Measurements from ENCODE around the gene L1TD1.
"Not testable (repeated sequence)": the region's sequence is repeated elsewhere in the genome, so short reads cannot be mapped to it uniquely, and the experiment has no call there.

L1TD1 gene

DNA sequence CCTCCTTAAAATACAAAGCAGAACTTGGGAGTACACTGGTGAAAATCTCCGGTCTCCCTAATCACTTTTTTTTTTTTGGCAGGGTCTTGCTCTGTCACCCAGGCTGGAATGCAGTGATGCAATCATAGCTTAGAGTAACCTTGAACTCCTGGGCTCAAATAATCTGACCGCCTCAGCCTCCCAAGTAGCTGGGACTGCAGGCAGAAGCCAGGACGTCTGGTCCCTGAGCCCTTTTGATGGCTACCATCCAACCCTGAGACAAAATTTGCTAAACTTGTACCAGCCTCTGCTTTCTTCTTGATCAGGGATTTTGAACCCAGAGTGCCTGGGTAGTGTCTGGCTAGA, 4.1 kb downstream of the L1TD1 start:
- DNase-seq (ENCODE audit: low read depth in 2 of 3, low spot score in 2 of 3) = no peak

DNA sequence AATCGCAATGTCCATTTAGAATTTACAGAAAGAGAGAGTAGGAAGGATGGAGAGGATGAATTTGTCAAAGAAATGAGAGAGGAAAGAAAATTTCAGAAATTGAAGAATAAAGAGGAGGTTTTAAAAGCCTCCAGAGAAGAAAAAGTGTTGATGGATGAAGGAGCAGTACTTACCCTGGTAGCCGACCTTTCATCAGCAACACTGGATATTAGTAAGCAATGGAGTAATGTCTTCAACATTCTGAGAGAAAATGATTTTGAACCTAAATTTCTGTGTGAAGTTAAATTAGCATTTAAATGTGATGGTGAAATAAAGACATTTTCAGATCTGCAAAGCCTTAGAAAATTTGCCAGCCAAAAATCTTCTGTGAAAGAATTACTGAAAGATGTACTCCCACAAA, 12.5 kb downstream of the L1TD1 start:
- DNase-seq (ENCODE audit: low read depth in 2 of 3, low spot score in 2 of 3) = no peak

DNA sequence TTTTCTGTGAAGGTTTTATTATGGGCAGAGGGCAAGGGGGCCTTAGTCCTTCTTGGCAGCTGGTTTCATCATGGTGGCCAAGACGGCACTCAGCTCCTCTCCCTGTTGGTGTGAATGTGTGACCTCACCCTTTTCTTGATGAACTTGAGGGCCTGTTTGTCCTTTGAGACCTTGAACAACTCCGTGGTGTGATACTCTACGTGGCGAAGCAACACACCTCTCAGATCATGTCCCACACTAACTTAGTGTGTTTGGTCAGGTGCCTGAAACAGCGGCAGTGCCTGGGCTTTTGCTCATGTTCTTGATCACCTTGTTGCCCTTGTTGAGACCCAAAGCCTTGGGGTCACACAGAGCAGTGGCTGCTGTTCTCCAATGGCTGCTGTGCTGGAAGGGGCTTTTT, 13.4 kb downstream of the L1TD1 start:
- DNase-seq (ENCODE audit: low read depth in 2 of 3, low spot score in 2 of 3) = no peak

DNA sequence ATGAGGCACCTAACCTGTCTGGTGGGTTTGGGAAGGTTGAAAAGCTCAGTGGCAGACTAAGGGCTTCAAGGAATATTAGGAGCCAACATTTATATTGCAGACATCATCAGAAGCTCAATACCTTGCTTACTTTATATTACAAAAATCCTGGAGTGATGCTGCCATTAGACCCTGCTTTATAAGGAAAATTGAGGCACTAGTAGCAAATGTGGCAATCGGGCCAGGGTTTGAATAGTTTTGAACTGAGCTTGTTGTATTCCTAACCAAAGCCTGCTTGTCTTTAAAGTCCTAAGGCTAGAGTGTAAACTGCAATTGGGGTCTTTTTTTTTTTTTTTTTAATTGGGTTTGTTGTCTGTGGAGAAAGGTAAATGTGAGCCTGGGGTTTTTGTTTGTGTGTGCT, 14.3 kb downstream of the L1TD1 start:
- DNase-seq (ENCODE audit: low read depth in 2 of 3, low spot score in 2 of 3) = no peak

DNA sequence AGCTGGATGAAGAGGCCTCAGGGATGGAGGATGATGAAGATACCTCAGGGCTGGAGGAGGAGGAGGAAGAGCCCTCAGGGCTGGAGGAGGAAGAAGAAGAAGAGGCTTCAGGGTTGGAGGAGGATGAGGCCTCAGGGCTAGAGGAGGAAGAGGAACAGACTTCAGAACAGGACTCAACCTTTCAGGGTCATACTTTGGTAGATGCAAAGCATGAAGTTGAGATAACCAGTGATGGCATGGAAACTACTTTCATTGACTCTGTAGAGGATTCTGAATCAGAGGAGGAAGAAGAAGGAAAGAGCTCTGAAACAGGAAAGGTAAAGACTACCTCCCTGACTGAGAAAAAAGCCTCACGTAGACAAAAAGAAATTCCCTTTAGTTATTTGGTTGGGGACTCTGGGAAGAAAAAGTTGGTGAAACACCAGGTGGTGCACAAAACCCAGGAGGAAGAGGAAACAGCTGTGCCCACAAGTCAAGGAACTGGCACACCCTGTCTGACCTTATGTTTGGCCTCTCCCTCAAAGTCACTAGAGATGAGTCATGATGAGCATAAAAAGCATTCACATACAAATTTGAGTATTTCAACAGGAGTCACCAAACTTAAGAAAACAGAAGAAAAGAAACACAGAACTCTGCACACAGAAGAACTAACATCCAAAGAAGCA, 15.4 kb downstream of the L1TD1 start:
- DNase-seq (ENCODE audit: low read depth in 2 of 3, low spot score in 2 of 3) = no peak

DNA sequence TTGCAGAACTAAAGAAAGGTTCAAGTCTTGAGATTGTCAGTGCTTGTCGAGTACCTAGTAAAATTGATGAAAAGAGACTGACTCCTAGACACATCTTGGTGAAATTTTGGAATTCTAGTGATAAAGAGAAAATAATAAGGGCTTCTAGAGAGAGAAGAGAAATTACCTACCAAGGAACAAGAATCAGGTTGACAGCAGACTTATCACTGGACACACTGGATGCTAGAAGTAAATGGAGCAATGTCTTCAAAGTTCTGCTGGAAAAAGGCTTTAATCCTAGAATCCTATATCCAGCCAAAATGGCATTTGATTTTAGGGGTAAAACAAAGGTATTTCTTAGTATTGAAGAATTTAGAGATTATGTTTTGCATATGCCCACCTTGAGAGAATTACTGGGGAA, 16.3 kb downstream of the L1TD1 start:
- DNase-seq (ENCODE audit: low read depth in 2 of 3, low spot score in 2 of 3) = no peak

DNA sequence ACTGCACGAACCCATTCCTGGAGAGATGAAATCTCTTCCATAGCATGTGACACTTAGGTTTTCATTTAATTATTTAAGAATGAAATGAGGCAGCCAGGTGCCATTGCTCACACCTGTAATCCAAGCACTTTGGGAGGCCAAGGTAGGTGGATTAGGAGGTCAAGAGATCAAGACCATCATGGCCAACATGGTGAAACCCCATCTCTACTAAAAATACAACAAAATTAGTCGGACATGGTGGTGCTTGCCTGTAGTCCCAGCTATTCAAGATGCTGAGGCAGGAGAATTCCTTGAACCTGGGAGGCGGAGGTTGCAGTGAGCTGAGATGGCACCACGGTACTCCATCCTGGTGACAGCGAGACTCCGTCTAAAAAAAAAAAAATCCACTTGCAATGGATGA, 17.8 kb downstream of the L1TD1 start:
- DNase-seq (ENCODE audit: low read depth in 2 of 3, low spot score in 2 of 3) = no peak

DNA sequence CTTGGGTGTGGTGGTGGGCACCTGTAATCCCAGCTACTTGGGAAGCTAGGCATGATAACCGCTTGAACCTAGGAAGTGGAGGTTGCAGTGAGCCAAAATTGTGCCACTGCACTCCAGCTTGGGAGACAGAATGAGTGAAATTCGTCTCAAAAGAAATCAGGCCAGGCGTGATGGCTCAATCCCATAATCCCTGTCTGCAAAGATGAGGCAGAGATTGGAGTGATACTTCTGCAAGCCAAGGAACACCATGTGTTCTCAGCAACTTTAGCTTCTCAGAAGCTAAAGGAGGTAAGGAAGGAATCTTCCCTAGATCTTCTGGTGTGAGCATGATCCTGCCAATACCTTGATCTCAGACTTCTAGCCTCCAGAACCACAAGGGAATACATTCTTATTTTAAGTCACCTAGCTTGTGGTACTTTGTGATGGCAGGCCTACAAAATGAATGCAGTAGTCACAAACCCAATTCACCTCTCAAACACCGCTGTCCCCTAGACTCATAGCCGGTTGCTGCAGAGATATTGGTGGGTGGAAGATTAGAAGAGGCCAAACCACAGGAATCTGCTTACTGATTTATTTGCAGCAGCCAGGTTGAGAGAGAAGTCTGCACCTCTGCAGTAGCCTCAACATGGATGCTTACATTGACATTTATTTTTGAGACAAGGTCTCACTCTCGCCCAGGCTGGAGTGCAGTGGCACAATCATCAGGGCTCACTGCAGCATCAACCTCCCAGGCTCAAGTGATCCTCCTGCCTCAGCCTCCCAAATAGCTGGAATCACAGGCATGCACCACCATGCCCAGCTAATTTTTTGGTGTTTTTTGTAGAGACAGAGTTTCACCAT, 18.6 kb downstream of the L1TD1 start:
- DNase-seq (ENCODE audit: low read depth in 2 of 3, low spot score in 2 of 3) = no peak

DNA sequence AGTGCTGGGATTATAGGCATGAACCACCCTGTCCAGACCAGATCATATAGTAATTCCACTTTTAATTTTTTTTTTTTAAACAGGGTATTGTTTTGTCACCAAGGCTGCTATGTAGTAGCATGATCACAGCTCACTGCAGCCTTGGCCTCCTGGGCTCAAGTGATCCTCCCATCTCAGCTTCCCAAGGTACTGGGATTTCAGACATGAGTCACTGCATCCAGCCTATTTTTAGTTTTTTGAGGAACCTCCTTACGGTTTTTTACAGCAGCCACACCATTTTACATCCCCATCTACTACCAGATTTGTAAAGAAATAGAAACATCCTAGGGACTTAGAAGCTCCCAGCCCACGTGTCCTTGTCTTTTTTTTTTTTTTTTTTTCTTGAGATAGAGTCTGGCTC, 24.0 kb downstream of the L1TD1 start:
- DNase-seq (ENCODE audit: low read depth in 2 of 3, low spot score in 2 of 3) = no peak

DNA sequence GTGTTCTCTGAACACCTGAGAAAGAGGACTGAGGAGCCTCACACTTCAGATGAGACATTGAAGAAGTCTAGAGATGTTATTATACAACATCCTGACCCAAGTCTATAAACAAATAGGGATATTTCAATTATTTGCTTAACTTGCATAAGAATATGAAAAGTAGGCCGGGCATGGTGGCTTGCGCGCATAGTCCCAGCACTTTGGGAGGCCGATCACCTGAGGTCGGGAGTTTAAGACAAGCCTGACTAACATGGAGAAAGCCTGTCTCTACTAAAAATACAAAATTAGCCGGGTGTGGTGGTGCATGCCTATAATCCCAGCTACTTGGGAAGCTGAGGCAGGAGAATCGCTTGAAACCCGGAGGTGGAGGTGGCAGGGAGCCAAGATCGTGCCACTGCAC, 25.8 kb downstream of the L1TD1 start:
- not testable (repeated sequence) for DNase-seq (ENCODE audit: low read depth in 2 of 3, low spot score in 2 of 3)

DNA sequence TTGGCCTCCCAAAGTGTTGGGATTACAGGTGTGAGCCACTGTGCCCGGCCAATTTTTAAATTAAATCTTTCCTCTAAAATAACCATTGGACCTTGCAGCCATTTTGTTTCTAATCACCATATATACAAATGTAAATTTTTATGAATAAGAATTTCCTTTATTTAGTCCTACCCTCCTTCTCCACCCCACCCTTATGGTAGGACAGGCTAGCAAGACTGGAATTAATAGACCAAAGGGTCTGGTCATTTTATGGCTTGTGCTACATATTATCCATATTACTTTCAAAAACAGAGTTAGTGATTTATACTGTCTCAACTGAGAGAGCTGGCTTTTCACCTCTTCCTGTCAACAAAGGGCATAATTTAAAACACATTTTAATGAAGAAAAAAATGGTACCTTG, 26.5 kb downstream of the L1TD1 start:
- no peak for DNase-seq (ENCODE audit: low read depth in 2 of 3, low spot score in 2 of 3)

DNA sequence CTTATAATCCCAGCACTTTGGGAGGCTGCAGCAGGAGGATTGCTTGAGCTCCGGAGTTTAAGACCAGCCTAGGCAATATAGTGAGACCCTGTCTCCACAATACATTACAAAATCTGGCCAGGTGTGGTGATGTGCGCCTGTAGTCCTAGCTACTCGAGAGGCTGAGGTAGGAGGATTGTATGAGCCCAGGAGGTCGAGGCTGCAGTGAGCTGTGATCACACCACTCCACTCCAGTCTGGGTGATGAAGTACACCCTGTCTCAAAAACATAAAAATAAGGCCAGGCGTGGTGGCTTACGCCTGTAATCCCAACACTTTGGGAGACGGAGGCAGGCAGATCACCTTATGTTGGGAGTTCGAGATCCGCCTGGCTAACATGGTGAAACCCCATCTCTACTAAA, 27.7 kb downstream of the L1TD1 start:
- no peak for DNase-seq (ENCODE audit: low read depth in 2 of 3, low spot score in 2 of 3)

DNA sequence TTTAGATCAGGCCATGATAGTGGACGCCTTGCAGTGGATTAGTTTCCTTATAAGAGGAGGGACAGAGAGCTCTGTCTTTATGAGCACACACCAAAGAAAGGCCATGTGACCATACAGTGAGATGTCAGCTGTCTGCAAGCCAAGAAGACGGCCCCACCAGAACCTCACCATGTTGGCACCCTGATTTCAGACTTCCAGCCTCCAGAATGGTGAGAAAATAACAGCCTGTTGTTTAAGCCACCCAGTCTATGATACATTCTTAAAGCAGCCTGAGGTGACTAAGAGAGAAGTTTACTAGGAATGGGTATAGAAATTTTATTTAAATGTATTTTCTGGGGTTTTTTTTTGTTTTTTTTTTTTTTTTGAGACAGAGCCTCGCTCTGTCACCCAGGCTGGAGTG, 29.5 kb downstream of the L1TD1 start:
- no peak for DNase-seq (ENCODE audit: low read depth in 2 of 3, low spot score in 2 of 3)

DNA sequence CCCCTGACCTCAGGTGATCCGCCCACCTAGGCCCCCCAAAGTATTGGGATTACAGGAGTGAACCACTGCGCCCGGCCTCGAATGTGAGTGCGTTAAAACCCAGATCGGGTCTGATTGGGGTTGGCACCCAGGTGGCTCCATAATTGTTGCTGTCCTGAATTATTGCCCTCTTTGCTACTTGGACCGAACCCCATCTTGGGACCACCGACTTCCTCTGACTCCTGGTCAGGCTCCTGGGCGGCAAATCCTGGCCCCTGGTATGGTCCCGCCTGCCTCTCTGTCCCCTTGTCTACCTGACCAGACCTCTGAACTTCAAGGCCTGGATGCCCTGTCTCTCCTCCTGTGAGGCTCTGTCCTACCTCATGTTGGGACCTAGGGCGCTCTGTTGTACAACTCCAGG, 32.8 kb downstream of the L1TD1 start:
- no peak for DNase-seq (ENCODE audit: low read depth in 2 of 3, low spot score in 2 of 3)

DNA sequence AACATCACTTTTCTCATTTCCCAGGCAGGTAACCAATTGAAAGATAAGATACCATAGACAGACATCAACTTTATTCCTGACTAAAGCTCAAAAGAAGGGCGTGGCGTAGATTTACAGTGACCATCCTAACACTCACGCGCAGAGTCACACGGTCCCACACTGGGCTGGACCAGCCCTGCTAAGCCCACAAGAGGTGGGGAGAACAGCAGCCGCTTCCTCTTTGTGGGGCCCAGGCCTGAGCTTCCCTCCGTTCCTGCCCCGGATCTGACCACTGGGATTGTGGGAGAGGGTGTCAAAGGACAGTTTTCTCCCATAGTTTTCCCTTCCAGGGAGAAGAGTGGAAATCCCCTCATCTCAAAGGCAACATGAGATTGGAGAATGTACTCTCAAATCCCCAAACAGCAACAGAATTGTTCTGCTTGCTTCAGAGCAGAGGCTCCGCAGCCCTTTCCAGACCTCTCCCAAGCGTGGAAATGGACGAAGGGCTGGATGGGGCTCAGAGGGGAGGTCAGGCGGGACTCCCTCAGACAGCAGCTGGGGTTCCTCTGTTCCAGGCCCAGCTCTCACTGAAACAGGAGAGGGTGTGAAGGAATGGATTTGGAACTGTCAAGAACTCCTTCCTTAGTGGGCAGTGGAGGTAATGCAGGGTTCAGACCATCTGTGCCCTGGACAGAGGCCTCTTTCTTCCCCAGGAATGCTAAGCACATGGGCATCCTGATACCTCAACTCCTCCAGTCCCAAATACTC, 33.7 kb downstream of the L1TD1 start:
- DNase-seq (ENCODE audit: low read depth in 2 of 3, low spot score in 2 of 3) = no peak

DNA sequence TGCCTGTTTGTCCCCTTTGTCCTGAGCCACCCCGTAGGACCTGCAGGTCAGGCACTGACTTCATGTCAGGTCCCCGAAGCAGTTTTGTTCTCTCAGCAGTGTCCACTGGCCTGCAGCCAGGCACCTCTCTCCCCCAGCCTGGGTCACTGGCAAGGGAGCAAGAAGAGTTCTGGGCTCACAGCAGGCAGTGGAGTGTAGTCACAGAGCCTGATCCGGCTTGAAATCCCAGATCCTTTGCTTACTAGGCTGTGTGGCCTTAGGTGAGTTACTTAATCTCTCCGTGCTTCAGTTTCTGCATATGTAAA, 34.2 kb downstream of the L1TD1 start:
- no peak for DNase-seq (ENCODE audit: low read depth in 2 of 3, low spot score in 2 of 3)

DNA sequence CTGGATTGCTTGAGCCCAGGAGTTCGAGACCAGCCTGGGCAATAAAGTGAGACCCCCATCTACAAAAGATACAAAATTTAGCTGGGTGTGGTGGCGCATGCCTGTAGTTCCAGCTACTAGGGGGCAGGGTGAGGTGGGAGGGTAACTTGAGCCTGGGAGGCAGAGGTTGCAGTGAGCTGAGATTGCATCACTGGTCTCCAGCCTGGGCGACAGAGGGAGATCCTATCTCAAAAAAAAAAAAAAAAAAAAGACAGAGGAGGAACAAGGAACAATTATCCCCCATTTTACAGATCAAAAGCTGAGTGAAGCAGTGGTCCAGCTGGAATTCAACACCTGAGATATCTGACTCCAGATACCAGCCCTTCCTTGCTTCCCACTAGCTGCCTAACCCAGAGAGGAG, 34.8 kb downstream of the L1TD1 start:
- no peak for DNase-seq (ENCODE audit: low read depth in 2 of 3, low spot score in 2 of 3)

DNA sequence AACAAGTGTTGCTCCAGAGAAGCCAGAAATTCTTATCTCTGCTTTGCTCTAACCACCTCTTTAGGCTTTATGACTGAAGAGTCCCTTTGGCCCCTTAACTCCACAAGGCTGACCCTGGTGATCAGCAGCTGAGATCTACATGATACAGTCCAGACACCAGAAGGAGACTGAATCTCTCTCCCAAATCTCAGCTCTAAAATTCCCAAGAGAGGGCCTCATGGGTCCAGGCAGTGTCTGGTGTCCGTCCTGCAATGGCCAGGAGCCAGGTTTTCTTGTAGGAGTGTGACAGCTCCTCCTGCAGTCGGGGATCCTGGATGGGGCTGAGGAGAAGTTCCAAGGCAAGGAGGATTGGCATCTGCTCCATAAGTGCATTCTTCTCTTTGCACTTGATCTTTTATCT, 35.3 kb downstream of the L1TD1 start:
- no peak for DNase-seq (ENCODE audit: low read depth in 2 of 3, low spot score in 2 of 3)

DNA sequence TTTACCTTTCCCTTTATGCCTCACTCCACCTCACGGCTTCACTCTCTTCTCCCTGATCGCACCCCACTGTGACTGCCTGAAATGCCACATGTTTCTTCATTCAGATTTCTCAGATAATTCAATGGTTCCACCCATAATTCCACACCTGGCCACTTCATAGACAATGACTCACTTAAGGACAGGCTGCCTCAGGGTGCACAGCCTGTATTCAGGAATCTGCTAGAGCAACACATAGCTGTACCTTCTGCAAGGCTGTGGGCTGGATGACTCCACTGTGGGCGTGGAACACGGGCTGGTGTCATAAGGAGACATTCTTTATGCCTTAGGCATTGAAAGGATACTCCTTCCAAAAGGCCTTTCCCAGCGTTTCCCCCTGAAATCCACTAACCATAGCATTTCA, 36.1 kb downstream of the L1TD1 start:
- DNase-seq (ENCODE audit: low read depth in 2 of 3, low spot score in 2 of 3) = no peak

DNA sequence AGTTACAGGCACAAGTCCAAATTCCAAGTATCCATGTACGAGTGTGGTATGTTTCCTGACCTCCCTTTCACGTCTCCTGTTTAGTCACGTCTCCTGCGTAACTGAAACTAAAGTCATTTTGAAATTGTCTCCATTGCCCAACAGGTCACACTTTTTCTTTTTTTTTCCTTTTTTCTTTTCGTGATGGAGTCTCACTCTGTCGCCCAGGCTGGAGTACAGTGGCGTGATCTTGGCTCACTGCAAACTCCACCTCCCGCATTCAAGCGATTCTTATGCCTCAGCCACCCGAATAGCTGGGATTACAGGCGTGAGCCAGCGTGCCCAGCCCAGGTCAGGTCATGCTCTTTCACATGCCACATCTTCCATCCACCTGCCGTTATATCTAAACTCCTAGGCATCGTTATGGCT, 38.2 kb downstream of the L1TD1 start:
- DNase-seq (ENCODE audit: low read depth in 2 of 3, low spot score in 2 of 3) = no peak

DNA sequence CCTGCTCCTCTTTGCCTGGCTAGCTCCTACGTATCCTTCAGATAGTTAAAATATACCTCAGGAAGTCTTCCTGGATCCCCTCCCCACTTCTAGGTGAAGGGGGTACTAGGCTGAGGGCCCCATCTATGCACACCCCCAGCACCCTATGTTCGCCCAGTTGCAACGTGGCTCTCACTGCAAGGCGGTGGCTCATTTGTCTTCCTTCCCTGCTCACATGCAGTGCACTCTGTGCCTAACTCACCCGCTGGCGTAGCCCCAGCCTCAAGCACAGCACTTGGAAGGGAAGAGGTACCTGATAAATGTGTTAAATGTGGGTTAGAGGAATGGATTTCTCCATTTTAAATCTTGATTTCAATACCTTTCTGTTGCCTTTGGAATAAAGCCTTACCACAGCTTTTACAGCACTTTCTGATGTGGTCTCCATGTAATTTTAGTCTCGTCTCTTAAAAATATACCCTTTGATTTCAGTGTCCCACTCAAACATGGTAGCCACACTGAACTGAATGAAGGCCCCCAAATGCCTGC, 39.3 kb downstream of the L1TD1 start:
- no peak for DNase-seq (ENCODE audit: low read depth in 2 of 3, low spot score in 2 of 3)

DNA sequence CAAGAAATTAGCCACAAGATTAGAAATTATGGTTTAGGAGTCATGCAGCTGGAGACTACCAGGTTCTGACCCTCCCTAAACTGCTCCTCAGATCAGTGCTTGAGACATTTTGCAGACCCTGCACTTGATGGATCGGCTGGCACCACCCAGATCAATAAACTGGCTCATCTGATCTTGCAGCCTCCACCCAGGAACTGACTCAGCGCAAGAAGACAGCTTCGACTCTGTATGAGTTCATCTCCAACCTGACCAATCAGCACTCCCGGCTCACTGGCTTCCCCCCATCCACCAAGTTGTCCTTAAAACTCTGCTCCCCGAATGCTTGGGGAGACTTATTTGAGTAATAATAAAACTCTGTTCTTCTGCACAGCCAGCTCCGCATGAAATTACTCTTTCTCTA, 40.0 kb downstream of the L1TD1 start:
- DNase-seq (ENCODE audit: low read depth in 2 of 3, low spot score in 2 of 3) = no peak

Data from activated CD8-positive, alpha-beta memory T cell treated with anti-CD3 and anti-CD28 coated beads for 48 hours (primary cell).